ENCODE measurements around the gene MYH10.

MYH10 gene

GRCh38 chr17:8618825-8619224 lies 11.7 kb downstream of the MYH10 start:
- intact Hi-C loops (cut with DNase I), result no loop called here
- DNase-seq, result no peak

GRCh38 chr17:8614988-8615387 lies 15.5 kb downstream of the MYH10 start:
- intact Hi-C loops (cut with DNase I), result no loop called here
- DNase-seq, result no peak

GRCh38 chr17:8611619-8612298 lies 18.8 kb downstream of the MYH10 start:
- no peak for DNase-seq
- intact Hi-C loops (cut with DNase I), result no loop called here

DNA sequence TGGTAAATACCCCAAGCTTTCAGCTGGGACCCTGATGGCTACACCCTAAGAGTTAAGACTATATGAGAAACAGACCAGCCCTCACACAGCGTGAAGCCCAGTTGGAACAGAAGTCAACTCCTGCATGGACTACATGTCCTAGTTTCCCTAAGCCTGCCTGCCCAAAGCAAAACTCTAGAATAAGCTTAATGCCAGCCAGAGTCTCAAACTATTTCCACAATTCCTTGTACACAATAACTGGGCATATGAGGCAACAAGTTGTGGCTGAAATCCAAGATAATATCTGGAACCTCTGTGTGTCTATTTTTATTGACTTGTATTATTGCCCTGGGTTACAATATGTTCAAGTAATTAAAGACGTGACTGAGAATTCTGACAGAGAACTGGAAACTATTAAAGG lies 19.4 kb downstream of the MYH10 start:
- no peak for DNase-seq
- intact Hi-C loops (cut with DNase I), result no loop called here

DNA sequence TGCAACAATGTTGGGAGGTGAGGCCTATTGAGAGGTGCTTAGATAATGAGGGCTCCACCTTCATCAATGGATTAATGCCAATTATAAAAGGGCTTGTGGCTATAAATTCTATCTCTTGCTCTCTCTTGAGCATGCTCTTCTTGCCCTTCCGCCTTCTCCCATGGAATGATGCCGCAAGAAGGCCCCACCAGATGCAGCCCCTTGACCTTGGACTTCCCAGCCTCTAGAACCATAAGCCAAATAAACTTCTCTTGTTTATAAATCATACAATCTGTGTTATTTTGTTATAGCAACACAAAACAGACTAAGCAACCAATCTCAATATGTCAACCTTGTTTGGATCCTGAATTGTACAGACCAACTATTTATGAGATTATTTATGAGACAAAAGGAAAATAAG lies 20.0 kb downstream of the MYH10 start:
- no peak for DNase-seq
- intact Hi-C loops (cut with DNase I), result no loop called here

- DNase-seq, result no peak
- intact Hi-C loops (cut with DNase I), result no loop called here
Measured at GRCh38 chr17:8609910-8610309, 20.6 kb downstream of the MYH10 start.

GRCh38 chr17:8608001-8608400 lies 22.5 kb downstream of the MYH10 start:
- intact Hi-C loops (cut with DNase I), result no loop called here
- DNase-seq, result no peak

- no peak for DNase-seq
- intact Hi-C loops (cut with DNase I), result no loop called here
Measured at GRCh38 chr17:8606401-8606800, 24.1 kb downstream of the MYH10 start.

GRCh38 chr17:8602679-8603078 lies 27.8 kb downstream of the MYH10 start:
- intact Hi-C loops (cut with DNase I), result no loop called here
- DNase-seq, result no peak

DNA sequence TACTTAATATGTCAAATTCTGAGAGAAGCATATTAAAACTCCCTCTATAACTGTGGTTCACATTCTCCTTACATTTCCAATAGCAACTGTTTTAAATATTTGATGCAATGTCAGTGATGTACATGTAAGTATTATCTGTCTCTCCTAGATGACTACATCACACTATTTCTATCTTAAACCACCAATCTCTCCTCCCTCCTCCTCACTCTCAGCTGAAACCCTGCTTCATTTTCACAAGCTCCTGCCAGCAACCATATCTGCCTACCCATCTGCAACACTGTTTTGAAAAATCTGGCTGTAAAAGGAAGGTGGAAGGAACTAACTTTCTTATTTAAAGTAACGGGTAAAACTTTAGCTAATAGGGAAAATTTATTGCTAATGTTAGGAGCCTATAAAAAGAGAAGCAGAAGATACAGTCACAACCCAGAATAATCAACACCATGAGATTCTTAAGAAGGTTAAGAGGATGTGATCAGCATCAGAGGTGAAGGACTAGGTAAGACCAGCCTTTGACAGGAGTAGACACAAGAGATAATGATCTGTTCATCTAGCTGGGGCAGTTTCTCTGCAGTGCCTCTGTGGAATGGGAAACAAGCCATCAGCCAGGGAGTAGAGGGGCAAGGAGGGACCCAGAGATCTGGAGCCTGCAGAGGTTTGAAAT lies 31.0 kb downstream of the MYH10 start:
- intact Hi-C loops (cut with DNase I), result no loop called here
- DNase-seq, result peak in 18 of 42 donors; percentile 8 to 77 (median 36)

GRCh38 chr17:8598913-8599312 lies 31.6 kb downstream of the MYH10 start:
- no peak for DNase-seq
- intact Hi-C loops (cut with DNase I), result no loop called here

DNA sequence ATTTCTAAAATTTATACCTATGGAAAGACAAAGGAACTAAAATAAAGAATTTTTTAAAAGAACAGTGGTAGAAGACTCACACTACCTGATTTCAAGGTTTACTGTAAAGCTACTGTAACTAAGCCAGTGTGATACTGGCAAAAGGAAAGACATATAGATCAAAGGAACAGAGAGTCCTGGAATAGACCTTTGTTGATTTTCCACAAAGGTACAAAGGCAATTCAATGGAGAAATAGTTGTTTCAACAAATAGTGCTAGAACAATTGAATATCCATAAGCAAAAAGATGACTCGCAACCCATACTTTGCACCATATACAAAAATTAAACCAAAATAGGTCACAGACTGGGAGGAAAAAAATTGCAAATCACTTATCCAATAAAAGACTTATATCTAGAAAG lies 36.7 kb downstream of the MYH10 start:
- intact Hi-C loops (cut with DNase I), result no loop called here

GRCh38 chr17:8593276-8593675 lies 37.2 kb downstream of the MYH10 start:
- no peak for DNase-seq
- intact Hi-C loops (cut with DNase I), result no loop called here

More for the DNA sequence above, 36.7 kb downstream of the MYH10 start:
- DNase-seq, result no peak

- DNase-seq, result no peak
Measured at GRCh38 chr17:8588877-8589554, 41.5 kb downstream of the MYH10 start.

DNA sequence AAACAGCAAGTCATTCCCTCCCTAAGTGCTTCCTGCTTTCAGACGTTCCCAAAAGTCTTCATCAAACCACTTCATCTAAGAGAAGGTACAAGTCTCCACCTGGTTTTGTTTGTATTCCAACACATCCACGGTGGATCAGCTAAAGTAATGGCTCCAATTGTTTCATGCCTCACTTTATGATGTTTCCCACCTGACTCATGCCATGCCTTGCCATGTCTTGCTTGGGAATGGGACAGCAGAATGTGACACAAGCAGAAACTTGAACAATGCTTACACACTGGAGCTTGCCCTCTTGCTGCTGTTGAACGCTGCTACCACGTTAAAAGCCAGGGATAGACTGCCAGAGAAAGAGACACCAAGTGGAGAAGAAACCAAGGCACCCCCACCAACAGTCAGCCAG lies 43.8 kb downstream of the MYH10 start:
- intact Hi-C loops (cut with DNase I), result no loop called here
- DNase-seq, result no peak

More at GRCh38 chr17:8588877-8589554, 41.5 kb downstream of the MYH10 start:
- intact Hi-C loops (cut with DNase I), result no loop called here

GRCh38 chr17:8585911-8586310 lies 44.6 kb downstream of the MYH10 start:
- DNase-seq, result no peak
- intact Hi-C loops (cut with DNase I), result no loop called here

DNA sequence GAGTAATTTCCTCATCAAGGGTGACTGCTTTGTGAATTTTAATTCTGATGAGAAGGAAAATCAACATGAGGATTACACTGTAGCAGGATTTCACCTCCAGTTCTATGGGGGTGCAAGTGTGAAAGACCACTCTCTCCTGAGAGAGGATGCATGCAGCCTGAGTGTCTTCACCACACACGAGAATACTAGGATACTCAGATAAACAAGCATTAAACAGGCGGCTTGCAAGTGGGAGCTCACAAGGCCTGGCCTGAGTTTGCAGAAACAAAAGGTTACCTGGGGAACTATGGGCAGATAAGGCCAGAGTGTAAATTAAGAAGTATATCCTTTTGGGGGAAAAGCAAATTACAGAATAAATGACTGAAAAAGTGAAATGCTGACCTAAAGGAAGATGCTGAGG lies 46.6 kb downstream of the MYH10 start:
- no peak for DNase-seq
- intact Hi-C loops (cut with DNase I), result no loop called here

DNA sequence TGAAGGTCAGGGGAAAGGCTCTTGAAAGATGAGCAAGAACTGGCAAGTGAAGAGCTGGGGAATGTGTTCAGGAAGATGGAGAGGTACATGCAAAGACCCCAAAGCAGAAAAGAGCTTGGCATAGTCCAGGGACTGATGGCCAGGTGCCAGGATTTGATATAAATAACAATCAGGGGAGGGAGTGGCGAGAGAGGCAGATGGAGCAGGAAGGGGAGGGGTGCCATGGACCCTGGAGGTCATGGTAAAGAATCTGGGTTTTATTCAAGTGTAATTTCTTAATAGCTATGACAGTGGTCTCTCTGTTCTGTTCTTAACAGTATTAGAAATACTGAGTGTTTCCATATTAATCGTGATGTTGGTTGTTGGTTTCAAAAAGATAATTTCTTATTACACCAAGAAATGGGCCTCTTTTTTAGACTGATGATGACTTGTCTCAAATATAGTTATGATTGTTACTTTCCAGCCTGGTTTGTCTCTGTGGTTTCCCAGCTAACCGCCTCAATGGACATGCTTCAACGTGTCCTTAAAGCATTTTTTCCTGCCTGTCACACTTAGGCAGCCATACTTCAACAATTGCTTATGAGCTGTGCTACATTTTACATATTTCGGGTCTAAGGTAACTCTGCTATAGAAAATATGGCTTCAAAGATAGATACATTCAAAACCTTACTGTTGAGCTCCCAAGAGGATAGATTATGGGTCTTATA lies 49.4 kb downstream of the MYH10 start:
- no peak for DNase-seq
- intact Hi-C loops (cut with DNase I), result no loop called here

- intact Hi-C loops (cut with DNase I), result no loop called here
- DNase-seq, result no peak
Measured at GRCh38 chr17:8577868-8578267, 52.7 kb downstream of the MYH10 start.

Data from head of caudate nucleus (tissue), 42 donors.